Dendritic cell treated with granulocyte-macrophage colony-stimulating factor and Interleukin-4, amounts not matched to agents 40 ng/mL and 50 ng/mL, for 4 days (primary cell): ENCODE measurements around the gene CCDC180.
"Not testable (repeated sequence)": the region's sequence is repeated elsewhere in the genome, so short reads cannot be mapped to it uniquely, and the experiment has no call there.

ENCODE experiments used
- H3K27ac Mint-ChIP-seq: one replicate; pipeline ENCODE4 v1.8.0; 2022; ENCODE audit warnings: mild to moderate bottlenecking, mixed read lengths
- H3K27me3 Mint-ChIP-seq: one replicate; pipeline ENCODE4 v1.8.0; 2022; ENCODE audit warnings: mild to moderate bottlenecking, mixed read lengths
- H3K36me3 Mint-ChIP-seq: one replicate; pipeline ENCODE4 v1.8.0; 2022; ENCODE audit warnings: low read depth, mixed read lengths
- H3K4me1 Mint-ChIP-seq: one replicate; pipeline ENCODE4 v1.8.0; 2022; ENCODE audit warnings: low read depth, mixed read lengths
- H3K4me3 Mint-ChIP-seq: one replicate; pipeline ENCODE4 v1.8.0; 2022; ENCODE audit warnings: mild to moderate bottlenecking, moderate library complexity, mixed read lengths
- H3K9me3 Mint-ChIP-seq: one replicate; pipeline ENCODE4 v1.8.0; 2022; ENCODE audit warnings: mixed read lengths
- intact Hi-C: fragments of 100-400 bp; cut with micrococcal nuclease; formaldehyde crosslinking; loops from one replicate; pipeline ENCODE4 v1.15.0; 2022

The CCDC180 gene

GRCh38 chr9:97307500-97308163 lies at the start of gene CCDC180:
TSS of gene CCDC180 (plus strand) at chr9:97307659. CDS start at chr9:97308064, 405 bp downstream.
- Mint-ChIP-seq H3K27ac (no peak within 1 kb of the TSS), H3K4me3 (no peak within 1 kb of the TSS), H3K4me1 (no peaks in the 10 kb centered on the region), H3K36me3 (no peaks in the 10 kb centered on the region), H3K27me3 (peaks cover 6% of the 10 kb centered on the region), H3K9me3 (no peaks in the 10 kb centered on the region)
- intact Hi-C loops, result no loop called here

DNA sequence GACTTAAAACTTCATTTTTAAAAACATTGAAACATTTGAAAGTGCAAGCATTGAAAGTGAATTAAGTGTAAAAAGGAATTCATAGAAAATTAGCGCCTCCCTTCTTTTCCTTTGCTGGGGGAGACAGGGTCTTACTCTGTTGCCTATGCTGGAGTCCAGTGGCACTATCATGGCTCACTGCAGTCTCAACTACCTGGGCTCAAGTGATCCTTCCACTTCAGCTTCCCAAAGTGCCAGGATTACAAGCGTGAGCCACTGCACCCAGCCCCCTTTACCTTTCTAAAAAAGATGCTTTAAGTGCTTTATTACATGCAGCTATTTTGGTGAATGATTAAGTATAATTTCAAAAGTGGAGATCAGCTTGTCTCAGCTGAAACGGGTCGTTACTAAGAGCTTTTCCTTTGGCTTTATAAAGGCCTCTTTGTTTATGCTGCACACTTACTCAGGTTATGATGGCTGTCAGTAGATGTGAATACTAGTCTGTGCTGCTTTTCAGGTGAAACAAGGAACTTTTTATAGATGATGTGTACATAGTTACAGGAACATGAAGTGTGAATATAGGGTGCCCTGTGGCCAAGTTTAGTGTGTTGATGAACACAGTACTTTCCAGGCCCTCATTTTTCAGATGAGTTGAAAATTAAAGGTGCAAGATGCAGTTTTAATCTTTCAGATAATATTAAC lies 47.5 kb upstream of the CCDC180 start:
- H3K27me3 Mint-ChIP-seq, H3K4me3 Mint-ChIP-seq, H3K9me3 Mint-ChIP-seq, intact Hi-C loops, H3K27ac Mint-ChIP-seq, H3K4me1 Mint-ChIP-seq, H3K36me3 Mint-ChIP-seq: not testable (repeated sequence)

DNA sequence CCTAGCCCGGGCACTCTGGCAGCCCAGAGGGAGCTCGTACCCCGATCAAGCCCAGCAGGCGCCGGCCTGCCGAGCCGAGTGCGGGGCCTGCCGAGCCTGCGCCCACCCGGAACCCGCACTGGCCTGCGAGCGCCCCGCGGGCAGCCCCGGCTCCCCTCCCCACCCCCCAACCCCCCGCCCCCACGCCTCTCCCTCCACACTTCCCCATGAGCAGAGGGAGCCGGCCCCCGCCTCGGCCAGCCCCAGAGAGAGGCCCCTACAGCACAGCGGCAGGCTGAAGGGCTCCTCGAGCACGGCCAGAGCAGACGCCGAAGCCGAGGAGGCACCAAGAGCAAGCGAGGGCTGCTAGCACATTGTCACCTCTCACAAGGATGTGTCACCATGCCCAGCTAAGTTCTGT lies 36.2 kb upstream of the CCDC180 start:
- no peaks in the 10 kb centered on the region for H3K9me3 Mint-ChIP-seq

DNA sequence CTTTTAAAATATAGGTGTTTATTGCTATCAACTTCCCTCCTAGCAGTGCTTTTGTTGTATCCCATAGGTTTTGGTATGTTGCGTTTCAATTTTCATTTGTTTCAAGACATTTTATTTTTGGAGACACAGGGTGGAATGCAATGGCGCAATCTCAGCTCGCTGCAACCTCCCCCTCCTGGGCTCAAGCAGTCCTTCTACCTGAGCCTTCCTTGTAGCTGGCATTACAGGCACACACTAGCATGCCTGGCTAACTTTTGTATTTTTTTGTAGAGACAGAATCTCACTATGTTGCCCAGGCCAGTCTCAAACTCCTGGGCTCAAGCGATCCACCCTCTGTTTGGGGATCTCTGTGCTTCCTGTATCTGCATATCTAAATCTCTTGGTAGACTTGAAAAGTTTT lies 35.4 kb upstream of the CCDC180 start:
- Mint-ChIP-seq H3K36me3 (peaks cover 6% of the 10 kb centered on the region), H3K27ac (no peak overlapping the region), H3K9me3 (no peaks in the 10 kb centered on the region), H3K4me1 (no peaks in the 10 kb centered on the region), H3K4me3 (no peak overlapping the region), H3K27me3 (no peaks in the 10 kb centered on the region)
- intact Hi-C loops, result no loop called here

More for the DNA sequence above, 36.2 kb upstream of the CCDC180 start:
- Mint-ChIP-seq H3K27me3 (no peaks in the 10 kb centered on the region), H3K27ac (no peak overlapping the region), H3K4me3 (no peak overlapping the region), H3K4me1 (no peaks in the 10 kb centered on the region), H3K36me3 (no peaks in the 10 kb centered on the region)
- intact Hi-C loops, result no loop called here

DNA sequence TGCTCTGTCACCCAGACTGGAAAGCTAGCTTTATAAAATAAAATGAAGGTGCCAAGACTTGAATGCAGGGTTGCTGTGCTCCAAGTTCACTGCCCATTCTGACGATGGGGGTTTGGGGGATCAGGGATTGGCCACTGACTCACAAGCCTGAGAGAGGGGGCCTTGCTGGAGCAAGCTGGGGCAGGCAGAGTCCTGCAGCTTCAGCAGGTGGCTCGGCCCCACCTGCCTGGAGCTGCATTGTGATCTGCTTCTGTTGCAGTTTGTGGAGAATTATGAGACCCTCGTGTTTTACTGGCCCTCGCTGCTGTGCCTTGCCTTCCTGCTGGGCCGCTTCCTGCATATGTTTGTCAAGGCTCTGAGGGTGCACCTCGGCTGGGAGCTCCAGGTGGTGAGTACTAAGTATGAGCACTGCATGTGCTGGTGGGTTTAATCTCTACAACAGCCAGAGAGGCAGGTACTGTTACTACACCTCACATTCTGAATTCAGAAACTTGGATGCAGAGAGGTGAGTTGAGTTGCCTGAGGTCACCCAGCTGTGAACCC lies 31.1 kb upstream of the CCDC180 start:
- H3K9me3 Mint-ChIP-seq, result no peaks in the 10 kb centered on the region
- no peaks in the 10 kb centered on the region for H3K27me3 Mint-ChIP-seq
- no peaks in the 10 kb centered on the region for H3K4me1 Mint-ChIP-seq
- no peak overlapping the region for H3K4me3 Mint-ChIP-seq
- intact Hi-C loops, result no loop called here
- H3K36me3 Mint-ChIP-seq, result peaks cover 36% of the 10 kb centered on the region
- H3K27ac Mint-ChIP-seq, result no peak overlapping the region

GRCh38 chr9:97277953-97278352 lies 29.5 kb upstream of the CCDC180 start:
- intact Hi-C loops, result no loop called here
- no peaks in the 10 kb centered on the region for H3K4me1 Mint-ChIP-seq
- peaks cover 36% of the 10 kb centered on the region for H3K36me3 Mint-ChIP-seq
- no peak overlapping the region for H3K4me3 Mint-ChIP-seq
- H3K27me3 Mint-ChIP-seq, result no peaks in the 10 kb centered on the region
- H3K9me3 Mint-ChIP-seq, result no peaks in the 10 kb centered on the region
- H3K27ac Mint-ChIP-seq, result no peak overlapping the region

GRCh38 chr9:97280755-97281330 lies 26.6 kb upstream of the CCDC180 start:
- Mint-ChIP-seq H3K27me3 (no peaks in the 10 kb centered on the region), H3K36me3 (peaks cover 48% of the 10 kb centered on the region), H3K4me3 (no peak overlapping the region), H3K9me3 (peaks cover 8% of the 10 kb centered on the region), H3K4me1 (no peaks in the 10 kb centered on the region), H3K27ac (no peak overlapping the region)
- intact Hi-C loops, result no loop called here

DNA sequence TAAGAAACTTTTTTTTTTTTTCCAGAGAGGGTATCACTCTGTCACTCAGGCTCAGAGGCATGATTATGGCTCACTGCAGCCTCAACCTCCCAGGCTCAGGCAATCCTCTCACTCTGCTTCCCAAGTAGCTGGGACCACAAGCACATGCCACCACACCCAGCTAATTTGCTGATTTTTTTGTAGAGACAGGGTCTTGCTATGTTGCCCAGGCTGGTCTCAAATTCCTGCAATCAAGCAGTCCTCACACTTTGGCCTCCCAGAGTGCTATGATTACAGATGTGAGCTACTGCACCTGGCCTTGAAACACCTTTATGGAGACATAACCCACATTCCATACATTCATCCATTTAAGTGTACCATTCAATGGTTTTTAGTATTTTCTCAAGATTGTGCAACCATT lies 23.7 kb upstream of the CCDC180 start:
- intact Hi-C loops, result no loop called here
- peaks cover 16% of the 10 kb centered on the region for H3K9me3 Mint-ChIP-seq
- H3K27ac Mint-ChIP-seq, result no peak overlapping the region
- H3K4me3 Mint-ChIP-seq, result no peak overlapping the region
- no peaks in the 10 kb centered on the region for H3K4me1 Mint-ChIP-seq
- H3K36me3 Mint-ChIP-seq, result peaks cover 46% of the 10 kb centered on the region
- no peaks in the 10 kb centered on the region for H3K27me3 Mint-ChIP-seq

DNA sequence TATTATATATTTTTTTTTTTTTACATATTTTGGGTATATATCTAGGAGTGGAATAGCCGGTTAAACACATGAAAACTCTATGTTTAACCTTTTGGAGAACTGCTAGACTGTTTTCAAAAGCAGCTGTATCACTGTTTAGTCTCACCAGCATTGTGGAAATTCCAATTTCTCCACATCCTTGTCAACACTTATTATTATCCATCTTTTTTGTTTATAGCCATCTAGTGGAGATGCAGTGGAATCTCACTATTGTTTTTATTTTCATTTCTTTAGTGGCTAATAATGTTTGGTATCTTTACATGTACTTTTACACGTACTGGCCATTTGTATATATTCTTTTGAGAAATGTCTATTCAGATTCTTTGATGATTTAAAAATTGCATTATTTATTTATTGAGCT lies 22.7 kb upstream of the CCDC180 start:
- Mint-ChIP-seq H3K36me3 (peaks cover 46% of the 10 kb centered on the region), H3K4me1 (no peaks in the 10 kb centered on the region), H3K9me3 (peaks cover 16% of the 10 kb centered on the region), H3K4me3 (no peak overlapping the region), H3K27me3 (no peaks in the 10 kb centered on the region), H3K27ac (no peak overlapping the region)
- intact Hi-C loops, result no loop called here

DNA sequence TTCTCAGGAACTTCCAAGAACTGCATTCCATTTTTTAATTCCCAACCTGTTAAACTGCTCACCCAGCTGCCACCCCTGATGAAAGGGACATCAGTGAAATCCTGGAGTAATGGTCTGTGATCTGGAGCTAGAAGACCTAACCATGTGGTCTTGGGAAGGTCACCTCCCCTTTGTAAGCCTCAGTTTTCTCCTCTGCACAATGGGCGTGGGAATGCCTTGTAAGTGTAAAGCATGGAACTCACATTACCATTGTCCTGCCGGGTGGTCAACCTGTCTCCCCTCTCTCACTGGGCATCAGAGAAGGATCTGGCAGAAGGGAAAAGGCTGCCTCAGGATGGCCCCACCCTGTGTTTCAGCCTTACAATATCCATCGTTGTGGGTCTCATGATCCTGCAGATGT lies 15.3 kb upstream of the CCDC180 start:
- no peak overlapping the region for H3K27ac Mint-ChIP-seq
- H3K9me3 Mint-ChIP-seq, result peaks cover 2% of the 10 kb centered on the region
- H3K36me3 Mint-ChIP-seq, result peaks cover 20% of the 10 kb centered on the region
- H3K4me3 Mint-ChIP-seq, result no peak overlapping the region
- H3K27me3 Mint-ChIP-seq, result no peaks in the 10 kb centered on the region
- intact Hi-C loops, result no loop called here
- H3K4me1 Mint-ChIP-seq, result peaks cover 5% of the 10 kb centered on the region

DNA sequence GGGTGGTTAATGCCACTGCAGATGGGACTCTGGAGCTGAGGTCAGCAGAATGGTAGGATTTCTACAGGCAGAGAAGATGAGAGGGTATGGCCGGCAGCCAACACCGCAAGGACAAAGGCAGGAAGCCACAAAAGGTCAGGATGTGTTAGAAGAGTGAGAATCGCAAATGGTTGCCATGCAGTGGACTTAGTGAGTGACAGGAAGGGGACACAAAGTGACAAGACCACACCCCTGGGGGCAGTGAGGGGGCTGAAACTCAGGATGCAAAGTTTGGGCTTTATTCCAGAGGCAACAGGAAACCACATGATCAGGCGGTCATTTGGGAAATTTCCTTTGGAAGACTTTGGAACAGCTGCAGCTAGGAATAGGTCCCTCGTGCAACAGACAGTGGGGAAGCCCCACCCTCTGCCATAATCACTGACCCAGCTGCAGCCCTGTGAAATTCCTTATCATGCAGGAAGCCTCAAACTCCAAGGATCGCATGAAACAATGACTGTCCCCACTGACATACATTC lies 14.2 kb upstream of the CCDC180 start:
- Mint-ChIP-seq H3K27me3 (no peaks in the 10 kb centered on the region), H3K9me3 (peaks cover 11% of the 10 kb centered on the region), H3K27ac (no peak overlapping the region), H3K36me3 (peaks cover 9% of the 10 kb centered on the region), H3K4me3 (no peak overlapping the region), H3K4me1 (peaks cover 5% of the 10 kb centered on the region)
- intact Hi-C loops, result no loop called here

GRCh38 chr9:97293818-97294217 lies 13.6 kb upstream of the CCDC180 start:
- H3K4me1 Mint-ChIP-seq, result peaks cover 5% of the 10 kb centered on the region
- intact Hi-C loops, result no loop called here
- peaks cover 4% of the 10 kb centered on the region for H3K36me3 Mint-ChIP-seq
- H3K4me3 Mint-ChIP-seq, result no peak overlapping the region
- no peaks in the 10 kb centered on the region for H3K27me3 Mint-ChIP-seq
- peaks cover 11% of the 10 kb centered on the region for H3K9me3 Mint-ChIP-seq
- no peak overlapping the region for H3K27ac Mint-ChIP-seq

DNA sequence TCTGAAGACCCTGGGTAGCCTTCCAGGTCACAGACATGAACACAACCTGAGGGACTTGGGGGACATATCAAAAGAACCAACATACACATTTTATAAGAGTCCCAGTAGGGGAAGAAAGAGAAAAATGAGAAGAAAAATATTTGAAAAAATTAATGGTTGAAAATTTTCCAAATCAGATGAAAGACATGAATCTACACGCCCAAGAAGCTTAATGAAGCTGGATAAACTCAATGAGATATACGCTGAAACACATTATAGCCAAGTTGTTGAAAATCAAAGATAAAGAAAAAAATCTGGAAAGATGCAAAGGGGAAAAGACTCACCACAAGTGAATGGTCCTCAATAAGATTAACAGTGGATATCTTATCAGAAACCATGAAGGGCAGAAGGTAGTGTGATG lies 9.6 kb upstream of the CCDC180 start:
- Mint-ChIP-seq H3K4me1 (peaks cover 4% of the 10 kb centered on the region), H3K27me3 (no peaks in the 10 kb centered on the region), H3K9me3 (peaks cover 28% of the 10 kb centered on the region)

GRCh38 chr9:97299809-97300414 lies 7.5 kb upstream of the CCDC180 start:
- no peak overlapping the region for H3K4me3 Mint-ChIP-seq
- H3K27me3 Mint-ChIP-seq, result no peaks in the 10 kb centered on the region
- no peaks in the 10 kb centered on the region for H3K36me3 Mint-ChIP-seq
- intact Hi-C loops, result no loop called here
- H3K4me1 Mint-ChIP-seq, result no peaks in the 10 kb centered on the region
- H3K27ac Mint-ChIP-seq, result no peak overlapping the region
- H3K9me3 Mint-ChIP-seq, result peaks cover 28% of the 10 kb centered on the region

More for the DNA sequence above, 9.6 kb upstream of the CCDC180 start:
- Mint-ChIP-seq H3K36me3 (no peaks in the 10 kb centered on the region), H3K4me3 (no peak overlapping the region), H3K27ac (no peak overlapping the region)
- intact Hi-C loops, result no loop called here
